GM19468 (cell line): ENCODE data around the gene CYBRD1.

Source experiments
- ATAC-seq: cut with Tn5 transposase; IDR thresholded peaks from one replicate; pipeline ENCODE4 v1.9.1; 2021; ENCODE audit warnings: mild to moderate bottlenecking, moderate library complexity, moderate number of reproducible peaks; ENCODE audit not compliant: unreplicated experiment; ENCODE audit errors: extremely low read depth

CYBRD1 gene

DNA sequence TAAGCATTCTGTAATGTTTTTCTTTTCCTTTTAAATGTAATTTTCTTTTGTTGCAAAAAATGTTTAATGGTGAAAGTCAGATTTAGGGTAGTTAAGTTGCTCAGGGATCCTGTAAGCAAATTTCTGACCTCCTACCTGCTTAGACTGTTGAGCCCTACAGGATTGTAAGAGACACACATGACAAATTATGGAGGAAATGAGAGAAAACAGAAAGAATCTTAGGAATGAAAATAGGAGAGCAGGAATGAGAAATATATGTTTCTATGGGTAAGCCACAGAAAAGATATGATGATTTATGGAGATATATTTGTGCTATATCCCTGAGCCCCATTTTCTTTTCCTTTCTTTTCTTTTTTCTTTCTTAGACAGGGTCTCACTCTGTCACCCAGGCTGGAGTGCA is 28.3 kb downstream of the CYBRD1 start:
- ATAC-seq: no peak

DNA sequence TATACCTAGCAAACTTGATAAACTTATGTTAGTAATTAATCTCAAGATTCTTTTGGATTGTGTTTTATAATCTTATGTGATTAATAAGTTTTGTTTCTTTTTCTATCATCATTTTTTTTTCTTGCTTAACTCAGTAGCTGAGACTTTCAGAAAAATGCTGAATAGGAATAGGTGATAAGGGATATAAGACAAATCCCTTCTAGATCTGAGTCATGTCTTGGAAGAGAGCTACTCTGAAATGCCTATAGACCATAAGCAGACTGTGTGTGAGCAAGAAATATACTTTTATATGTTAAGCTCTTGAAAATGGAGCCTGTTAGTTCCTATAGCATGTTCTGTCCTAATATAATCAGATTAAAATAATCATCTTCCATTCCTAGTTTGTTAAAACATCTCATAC is 29.6 kb downstream of the CYBRD1 start:
- no peak for ATAC-seq

DNA sequence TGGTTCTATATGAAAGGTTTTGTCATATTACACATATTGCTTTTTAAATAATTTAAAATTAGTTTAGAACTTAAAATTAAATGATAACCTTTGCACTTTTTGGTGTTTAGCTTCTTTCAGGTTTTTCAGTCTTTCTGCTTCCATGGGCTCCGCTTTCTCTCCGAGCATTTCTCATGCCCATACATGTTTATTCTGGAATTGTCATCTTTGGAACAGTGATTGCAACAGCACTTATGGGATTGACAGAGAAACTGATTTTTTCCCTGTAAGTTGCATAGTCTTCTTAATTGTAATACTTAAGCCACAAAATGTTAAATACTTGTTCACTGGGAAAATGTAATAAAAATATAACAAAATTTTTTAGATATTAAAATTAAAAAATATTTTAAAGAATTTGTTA is 31.0 kb downstream of the CYBRD1 start:
- no peak for ATAC-seq

DNA sequence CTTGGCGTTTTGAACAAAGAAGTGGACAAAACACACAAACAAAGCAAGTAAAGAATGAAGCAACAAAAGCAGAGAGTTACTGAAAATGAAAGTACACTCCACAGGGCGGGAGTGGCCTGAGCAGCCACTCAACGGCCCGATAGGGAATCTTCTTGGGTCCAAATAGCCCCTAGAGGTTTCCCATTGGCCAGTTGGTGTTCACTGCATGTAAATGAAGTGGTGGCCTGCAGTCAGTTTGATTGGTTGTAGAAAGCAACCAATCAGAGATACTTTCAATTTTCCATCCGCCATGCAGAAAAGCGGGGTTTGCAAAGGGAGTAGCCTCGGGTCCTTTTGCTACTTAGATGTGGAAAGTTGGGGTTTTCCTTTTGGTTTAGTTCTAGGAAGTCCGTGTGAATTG is 31.6 kb downstream of the CYBRD1 start:
- no peak for ATAC-seq

DNA sequence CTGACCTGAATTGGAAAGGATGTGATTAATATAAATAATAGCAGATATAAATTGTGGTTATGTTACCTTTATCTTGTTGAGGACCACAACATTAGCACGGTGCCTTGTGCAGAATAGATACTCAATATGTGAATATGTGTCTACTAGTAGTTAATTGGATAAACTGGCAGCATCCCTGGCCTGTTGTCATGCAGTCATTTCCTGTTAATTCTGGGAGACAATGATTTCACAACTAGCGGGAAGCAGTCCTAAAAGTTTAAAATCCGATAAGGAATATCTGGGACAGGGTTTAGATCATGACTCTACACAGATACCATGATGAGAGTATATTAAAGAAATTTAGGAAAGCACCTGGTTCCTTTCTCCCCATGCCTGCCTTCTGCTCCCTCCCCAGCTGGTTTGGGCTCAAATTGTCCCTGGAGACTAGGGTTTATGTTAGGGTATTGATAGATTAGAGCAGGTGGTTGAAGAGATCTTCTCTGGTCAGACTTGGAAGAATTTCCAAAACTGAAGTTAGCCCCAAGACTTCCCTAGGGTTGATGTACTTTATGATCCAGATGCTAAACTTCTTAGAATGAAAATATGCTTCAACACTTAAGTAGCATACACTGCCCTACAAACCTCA is 32.8 kb downstream of the CYBRD1 start:
- no peak for ATAC-seq

DNA sequence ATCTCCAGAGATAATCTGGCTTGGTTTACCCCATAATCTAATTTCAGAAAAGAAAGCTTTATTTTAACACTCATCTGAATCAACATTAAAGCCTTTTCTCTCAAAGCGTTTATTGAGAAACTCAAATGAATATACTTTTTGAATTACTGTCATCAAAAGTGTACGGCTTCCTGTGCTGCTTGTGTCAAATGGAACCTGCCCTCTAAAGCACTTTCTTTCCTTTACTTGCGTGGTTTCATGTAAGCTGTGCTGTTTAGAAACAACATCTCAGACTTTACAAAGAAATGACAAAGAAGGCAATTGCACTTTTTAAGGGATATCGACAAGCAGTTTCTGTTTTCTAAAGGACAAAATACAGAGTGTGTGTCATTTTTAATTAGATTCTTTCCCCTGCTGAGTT is 35.1 kb downstream of the CYBRD1 start:
- ATAC-seq: no peak

DNA sequence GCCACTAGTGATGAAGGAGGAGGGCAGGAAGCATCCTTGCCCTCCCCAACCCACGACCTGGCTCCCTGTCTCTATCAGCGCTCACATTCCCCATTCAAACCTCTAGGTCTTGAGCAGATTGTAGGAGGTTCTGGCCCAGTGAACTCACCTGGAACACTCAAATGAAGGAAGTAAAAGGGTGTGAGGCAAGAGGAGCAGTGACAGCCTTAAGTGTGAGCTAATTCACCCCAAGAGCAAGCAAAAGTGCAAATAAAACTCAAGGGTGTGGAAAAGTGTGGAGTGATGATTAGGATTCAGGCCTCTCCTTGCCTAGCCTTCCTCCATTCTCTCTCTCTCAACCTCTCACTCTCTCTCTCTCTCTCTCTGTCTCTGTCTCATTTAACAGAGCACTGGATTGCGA is 41.0 kb downstream of the CYBRD1 start:
- no peak for ATAC-seq

DNA sequence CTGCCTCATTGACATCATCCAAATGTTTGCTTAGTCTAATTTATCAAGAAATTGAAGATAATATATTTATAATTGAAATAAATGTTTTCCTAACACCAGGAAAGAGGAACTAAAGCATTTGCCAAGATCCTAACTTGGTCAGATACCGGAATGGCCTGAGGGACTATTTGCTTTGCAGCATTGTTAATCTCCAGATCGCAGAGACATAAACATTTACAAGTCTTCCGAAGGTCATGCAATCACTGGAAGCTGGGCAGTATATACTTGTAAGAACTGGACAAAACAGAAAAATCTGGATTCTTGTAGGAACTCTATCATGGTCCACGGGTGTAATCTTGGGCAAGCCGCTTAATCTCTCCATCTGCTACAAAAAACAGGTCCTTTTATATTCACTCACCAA is 42.2 kb downstream of the CYBRD1 start:
- ATAC-seq: no peak

DNA sequence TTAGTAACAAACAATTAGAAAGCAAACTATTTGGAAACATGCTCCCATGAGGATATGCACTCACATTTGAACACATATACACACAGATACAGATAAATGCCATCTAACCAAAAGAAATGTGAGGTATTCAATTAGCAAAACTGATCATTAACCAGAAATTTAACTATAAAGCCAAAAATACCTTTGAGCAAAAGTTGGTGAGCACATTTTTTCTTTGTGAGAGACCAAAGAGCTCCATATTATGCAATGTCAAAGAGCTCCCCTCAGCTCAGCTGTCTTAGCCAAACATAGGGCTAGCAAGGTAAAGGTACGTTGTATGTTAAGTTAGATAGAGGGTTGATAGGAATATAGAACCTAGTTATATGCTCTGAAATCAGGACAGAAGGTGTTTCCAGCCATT is 43.8 kb downstream of the CYBRD1 start:
- ATAC-seq: no peak

DNA sequence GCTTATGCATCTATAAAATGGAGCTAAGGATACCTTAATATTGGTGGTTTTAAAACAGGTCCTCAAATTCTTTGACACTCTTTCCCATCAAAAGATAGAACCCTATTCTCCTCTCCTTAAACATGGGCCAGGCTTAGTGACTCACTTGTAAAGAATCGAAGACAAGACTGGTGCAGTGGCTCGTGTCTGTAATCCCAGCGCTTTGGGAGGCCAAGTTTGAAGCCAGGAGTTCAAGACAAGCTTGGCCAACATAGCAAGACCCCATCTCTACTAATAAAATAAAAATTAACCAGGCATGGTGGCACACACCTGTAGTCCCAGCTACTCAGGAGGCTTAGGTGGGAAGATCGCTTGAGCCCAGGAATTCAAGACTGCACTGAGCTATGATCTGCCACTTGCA is 44.5 kb downstream of the CYBRD1 start:
- ATAC-seq: no peak

DNA sequence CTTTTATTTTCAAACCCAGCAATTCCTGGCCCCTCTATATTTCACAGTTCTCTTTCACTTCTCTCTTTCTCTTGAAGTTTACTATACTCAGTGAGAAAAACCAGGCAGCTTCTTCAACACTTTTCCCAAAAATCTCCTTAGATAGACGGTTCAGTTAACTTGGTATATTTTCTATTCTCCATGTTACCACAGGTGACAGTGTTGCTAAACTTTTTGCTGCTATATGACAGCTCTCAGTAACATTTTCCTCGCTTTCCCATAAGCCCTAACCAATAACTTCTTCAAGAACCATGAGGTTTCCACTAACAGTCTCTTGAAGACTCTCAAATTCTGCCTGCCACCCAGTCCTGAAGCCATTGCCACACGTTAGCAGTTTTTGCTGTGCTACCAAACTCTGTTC is 45.8 kb downstream of the CYBRD1 start:
- ATAC-seq: no peak

DNA sequence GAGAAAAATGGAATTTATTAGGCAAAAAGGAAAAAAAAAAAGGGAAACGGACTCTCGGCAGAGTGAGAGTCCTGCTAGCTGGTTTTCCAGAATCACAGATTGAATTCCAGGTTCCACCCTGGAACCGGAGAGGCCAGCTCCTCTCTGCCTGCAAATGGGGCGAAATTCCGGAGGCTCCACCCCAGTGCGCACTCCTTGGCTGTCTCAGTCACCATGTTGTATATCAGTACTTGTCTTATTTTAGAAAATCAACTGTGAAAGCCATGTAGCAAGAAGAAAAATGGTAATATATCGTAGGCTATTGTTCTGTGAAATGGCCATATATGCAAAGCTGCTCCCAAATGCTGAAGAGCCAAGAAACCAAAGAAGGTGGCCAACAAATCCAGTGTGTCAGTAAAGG is 49.4 kb downstream of the CYBRD1 start:
- no peak for ATAC-seq

DNA sequence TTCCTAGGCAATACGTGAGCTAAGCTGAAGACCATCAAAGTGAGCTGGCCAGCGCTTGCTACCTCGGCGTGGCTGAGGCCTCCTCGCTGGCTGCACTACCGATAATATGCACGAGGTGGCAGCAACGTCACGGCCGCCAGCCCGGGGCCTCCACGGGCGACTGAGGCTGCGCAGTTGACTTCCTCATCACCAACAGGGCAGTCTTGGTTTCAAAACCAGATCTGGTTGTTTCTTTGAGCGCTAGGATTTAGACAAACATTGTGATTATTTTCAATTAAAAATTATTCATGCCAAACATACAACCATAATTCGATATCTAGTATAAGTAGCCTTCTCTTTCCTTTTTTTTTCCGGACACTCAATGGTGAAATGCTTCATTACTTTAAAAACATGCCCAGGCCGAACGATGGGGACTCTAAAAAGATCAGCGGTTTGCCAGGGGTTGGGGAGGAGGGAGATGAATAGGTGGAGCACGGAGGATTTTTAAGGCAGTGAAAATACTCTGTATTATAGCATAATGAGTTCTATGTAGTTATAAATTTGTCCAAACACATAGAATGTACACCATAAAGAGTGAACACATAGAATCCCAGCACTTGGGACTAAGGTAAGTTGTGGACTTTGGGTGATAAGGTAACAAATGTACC is 52.0 kb downstream of the CYBRD1 start:
- peak; percentile 39 for ATAC-seq

DNA sequence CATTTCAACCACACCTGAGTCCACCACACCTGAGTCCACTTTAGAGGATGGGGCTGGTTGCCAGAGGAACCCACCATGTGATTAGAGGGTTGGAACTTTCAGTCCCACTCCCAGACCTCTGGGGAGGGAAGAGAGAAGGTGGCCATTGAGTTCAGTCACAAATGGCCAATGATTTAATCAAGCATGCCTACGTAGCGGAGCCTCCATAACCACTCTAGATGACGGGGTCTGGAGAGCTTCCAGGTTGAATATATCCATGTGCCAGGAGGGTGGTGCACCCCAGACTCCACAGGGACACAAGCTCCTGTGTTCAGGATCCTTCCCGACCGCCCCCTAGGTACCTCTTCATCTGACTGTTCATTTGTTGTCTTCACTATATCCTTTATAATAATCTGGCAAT is 53.3 kb downstream of the CYBRD1 start:
- no peak for ATAC-seq

DNA sequence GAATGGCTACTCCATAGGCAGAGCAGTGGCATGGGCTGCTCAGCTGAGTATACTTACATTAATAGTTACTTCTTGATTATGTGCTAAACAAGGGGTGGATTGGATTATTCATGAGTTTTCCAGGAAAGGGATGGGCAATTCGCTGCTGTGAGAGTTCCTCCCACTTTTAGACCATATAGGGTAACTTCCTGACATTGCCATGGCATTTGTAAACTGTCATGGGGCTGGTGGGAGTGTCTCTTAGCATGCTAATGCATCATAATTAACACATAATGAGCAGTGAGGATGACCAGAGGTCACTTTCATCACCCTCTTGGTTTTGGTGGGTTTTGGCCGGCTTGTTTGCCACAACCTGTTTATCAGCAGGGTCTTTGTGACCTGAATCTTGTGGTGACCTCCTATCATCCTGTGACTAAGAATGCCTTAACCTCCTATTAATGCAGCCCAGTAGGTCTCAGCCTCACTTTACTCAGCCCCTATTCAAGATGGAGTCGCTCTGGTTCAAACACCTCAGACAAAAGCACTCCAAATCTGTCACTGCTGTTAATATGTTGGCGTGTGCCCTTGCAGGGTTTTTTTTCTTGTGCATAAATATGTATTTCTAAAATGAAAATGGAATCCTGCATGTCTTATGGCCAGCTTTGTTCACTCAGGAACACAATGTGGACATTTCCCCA is 56.0 kb downstream of the CYBRD1 start:
- ATAC-seq: no peak

DNA sequence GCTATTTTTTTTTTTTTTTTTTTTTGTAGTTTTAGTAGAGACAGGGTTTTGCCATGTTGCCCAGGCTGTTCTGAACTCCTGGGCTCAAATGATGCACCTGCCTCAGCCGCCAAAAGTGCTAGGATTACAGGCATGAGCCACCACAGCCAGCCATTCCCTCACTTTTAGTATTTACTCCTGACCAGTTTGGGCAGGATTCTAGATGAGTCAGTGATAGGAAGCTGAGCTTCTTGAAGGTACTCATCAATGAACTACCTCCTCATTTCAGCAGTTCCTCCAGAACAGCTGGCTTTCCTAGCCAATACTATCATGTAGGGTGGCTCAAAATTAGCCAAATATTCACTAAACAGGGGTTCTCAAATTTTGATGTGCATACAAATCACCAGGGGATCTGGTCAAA is 57.2 kb downstream of the CYBRD1 start:
- no peak for ATAC-seq

DNA sequence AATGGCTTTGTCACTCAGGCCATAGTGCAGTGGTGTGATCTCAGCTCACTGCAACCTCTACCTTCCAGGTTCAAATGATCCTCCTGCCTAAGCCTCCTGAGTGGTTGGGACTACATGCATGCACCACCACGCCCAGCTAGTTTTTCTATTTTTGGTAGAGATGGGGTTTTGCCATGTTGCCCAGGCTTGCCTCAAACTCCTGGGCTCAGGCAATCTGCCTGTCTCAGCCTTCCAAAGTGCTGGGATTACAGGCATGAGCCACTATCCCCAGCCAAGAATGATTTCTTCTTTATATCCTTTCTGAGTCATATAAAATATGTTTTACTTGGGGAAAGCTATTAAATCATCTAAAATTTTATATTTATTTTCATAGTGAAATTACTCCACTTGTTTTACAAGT is 61.3 kb downstream of the CYBRD1 start:
- no peak for ATAC-seq

DNA sequence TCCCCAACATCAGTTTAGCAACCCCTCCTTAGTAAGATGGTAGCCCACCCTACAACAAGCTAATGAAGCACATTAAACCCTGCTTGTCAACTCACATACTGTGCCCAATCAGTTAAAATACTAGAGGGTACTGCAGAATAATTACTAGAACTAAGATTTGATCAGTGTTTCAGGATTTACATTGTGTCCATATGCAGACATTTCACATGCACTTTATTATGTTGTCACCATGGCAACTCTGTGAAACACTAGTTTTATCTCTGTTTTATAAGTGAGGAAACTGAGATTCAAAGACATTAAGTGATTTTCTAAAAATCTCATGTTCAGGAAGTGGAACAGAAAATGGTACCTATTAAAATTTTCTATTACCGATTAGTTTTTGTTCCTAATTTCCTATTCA is 61.7 kb downstream of the CYBRD1 start:
- no peak for ATAC-seq

DNA sequence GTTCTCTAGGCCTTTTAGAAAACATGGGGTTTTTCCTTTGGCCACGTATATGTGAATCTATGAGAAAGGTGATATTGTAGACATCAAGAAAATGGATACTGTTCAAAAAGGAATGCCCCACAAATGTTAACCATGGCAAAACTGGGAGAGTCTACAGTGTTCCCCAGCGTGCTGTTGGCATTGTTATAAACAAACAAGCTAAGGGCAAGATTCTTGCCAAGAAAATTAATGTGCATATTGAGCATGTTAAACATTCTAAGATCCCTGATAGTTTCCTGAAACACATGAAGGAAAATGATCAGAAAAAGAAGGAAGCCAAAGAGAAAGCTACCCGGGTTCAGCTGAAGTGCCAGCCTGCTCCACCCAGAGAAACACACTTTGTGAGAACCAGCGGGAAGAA is 64.9 kb downstream of the CYBRD1 start:
- ATAC-seq: no peak

DNA sequence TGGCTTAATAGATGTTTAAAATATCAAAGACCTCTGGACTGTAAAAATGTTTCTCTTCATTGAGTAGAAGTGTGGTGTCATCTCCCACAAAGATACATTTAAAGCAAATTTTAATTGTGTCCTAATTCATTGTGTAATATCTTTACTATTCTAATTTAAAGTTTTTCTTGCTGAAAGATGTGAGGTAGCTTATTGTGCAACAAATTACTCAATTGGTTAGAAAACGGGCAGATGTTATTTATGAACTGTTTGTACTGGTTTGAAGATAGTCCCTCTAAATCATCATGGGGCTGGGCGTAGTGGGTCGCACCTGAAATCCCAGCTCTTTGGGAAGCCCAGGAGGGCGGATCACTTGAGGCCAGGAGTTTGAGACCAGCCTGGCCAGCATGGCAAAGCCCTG is 65.3 kb downstream of the CYBRD1 start:
- ATAC-seq: no peak

DNA sequence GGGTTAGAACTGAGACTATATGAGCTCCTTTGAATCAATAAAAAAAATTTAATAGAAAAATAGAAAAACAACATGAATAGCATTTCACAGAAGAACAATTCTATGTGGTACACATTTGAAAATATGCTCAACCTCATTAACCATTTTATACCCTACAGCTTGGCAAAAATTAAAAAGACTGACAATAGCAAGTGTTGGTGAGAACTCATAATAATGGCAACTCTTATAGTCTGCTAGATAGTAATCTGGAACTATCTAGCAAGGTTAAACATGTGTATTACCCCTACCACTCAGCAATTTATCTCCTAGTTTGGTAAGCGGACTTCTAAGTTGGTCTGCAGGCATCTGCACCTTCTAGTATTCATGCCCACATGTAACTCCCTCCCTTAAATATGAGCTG is 67.8 kb downstream of the CYBRD1 start:
- no peak for ATAC-seq

DNA sequence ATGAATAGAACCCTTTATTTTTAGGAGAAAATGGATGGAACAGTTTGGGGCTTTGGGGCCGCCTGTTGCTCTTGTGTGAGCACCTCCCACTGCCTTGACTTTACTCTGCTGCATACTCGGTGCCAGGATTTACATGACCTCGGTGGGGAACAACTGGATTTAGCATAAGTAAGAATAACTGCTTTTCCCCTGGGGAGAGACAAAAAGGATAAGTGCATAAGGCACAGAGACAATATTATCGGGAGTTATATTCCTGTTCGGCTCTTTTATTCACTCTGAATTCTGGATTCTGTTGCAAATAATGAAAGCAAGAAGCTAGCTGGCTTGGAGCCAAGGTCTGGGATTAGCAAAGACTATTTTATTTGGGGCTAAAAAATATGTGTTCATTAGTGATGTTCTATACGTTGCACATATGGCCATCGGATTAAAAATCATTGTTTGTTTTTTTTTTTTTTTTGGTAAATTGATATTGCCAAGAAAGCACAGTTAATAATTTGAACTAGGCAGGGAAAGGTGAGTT is 69.8 kb downstream of the CYBRD1 start:
- no peak for ATAC-seq
